DOHH2 (cell line): ENCODE measurements around the gene PASK.

Experiments used
- H3F3A ChIP-seq: fragments of 200-600 bp; sonication (generic), shearing (Covaris generic); 2 replicates; pipeline ENCODE4 v1.6.0; 2016; ENCODE audit warnings: antibody characterized with exemption, mild to moderate bottlenecking; ENCODE audit not compliant: control insufficient read depth, insufficient read depth
- H3K27ac ChIP-seq: fragments of 200-600 bp; sonication (generic); 2 replicates; pipeline ENCODE4 v1.5.1; 2014; ENCODE audit warnings: low read depth, mild to moderate bottlenecking, low read length, moderate library complexity
- H3K27me3 ChIP-seq: fragments of 200-600 bp; sonication (generic); 2 replicates; pipeline ENCODE4 v1.6.1; 2014; ENCODE audit warnings: mild to moderate bottlenecking, low read length, mixed read lengths; ENCODE audit not compliant: control insufficient read depth
- H3K36me3 ChIP-seq: fragments of 200-600 bp; sonication (generic); 2 replicates; pipeline ENCODE4 v1.6.1; 2014; ENCODE audit warnings: mild to moderate bottlenecking, low read length, moderate library complexity, mixed read lengths; ENCODE audit not compliant: control insufficient read depth
- H3K4me1 ChIP-seq: fragments of 200-600 bp; sonication (generic); 2 replicates; pipeline ENCODE4 v1.6.1; 2014; ENCODE audit warnings: mild to moderate bottlenecking, low read length, mixed read lengths; ENCODE audit not compliant: control insufficient read depth
- H3K4me2 ChIP-seq: fragments of 200-600 bp; sonication (generic); 2 replicates; pipeline ENCODE4 v1.6.0; 2014; ENCODE audit warnings: mild to moderate bottlenecking, low read length, moderate library complexity
- H3K4me3 ChIP-seq: fragments of 200-600 bp; sonication (generic); 2 replicates; pipeline ENCODE4 v1.5.1; 2014; ENCODE audit warnings: mild to moderate bottlenecking, low read length, mixed read lengths
- H3K79me2 ChIP-seq: fragments of 200-600 bp; sonication (generic); 2 replicates; pipeline ENCODE4 v1.6.1; 2014; ENCODE audit warnings: mild to moderate bottlenecking, low read length, mixed read lengths; ENCODE audit not compliant: control insufficient read depth
- H3K9me2 ChIP-seq: fragments of 200-600 bp; sonication (generic); replicated peaks from 2 replicates; pipeline ENCODE4 v1.6.1; 2014; ENCODE audit warnings: mild to moderate bottlenecking, low read length, mixed read lengths; ENCODE audit not compliant: control insufficient read depth
- H3K9me3 ChIP-seq: fragments of 200-600 bp; sonication (generic); 2 replicates; pipeline ENCODE4 v1.6.1; 2014; ENCODE audit warnings: antibody characterized with exemption, low read length, mixed read lengths; ENCODE audit not compliant: control insufficient read depth, insufficient read depth
- H4K20me1 ChIP-seq: fragments of 200-600 bp; sonication (generic); 2 replicates; pipeline ENCODE4 v1.6.0; 2014; ENCODE audit warnings: low read depth, mild to moderate bottlenecking, antibody characterized with exemption, low read length, moderate library complexity; ENCODE audit not compliant: control insufficient read depth, insufficient read depth
- CTCF ChIP-seq: fragments of 200-600 bp; sonication (generic); IDR thresholded peaks from one replicate; pipeline ENCODE4 v1.5.1; 2014; ENCODE audit warnings: antibody characterized with exemption, mild to moderate bottlenecking, low read depth, low read length; ENCODE audit not compliant: poor library complexity, severe bottlenecking
- EZH2phosphoT487 ChIP-seq: fragments of 200-600 bp; sonication (generic); IDR thresholded peaks from 2 replicates; pipeline ENCODE4 v1.6.1; 2017; ENCODE audit warnings: borderline replicate concordance, mild to moderate bottlenecking, antibody characterized with exemption, low read length, moderate library complexity, mixed read lengths

PASK gene

GRCh38 chr2:241063587-241063986, 85.7 kb downstream of the PASK start:
- Histone ChIP-seq H3K9me2 (no peaks in the 10 kb centered on the region), H3K79me2 (no peaks in the 10 kb centered on the region), H3K27ac (no peak overlapping the region), H3K4me3 (no peak overlapping the region), H3K27me3 (peaks cover 9% of the 10 kb centered on the region; the same call in 1 of the 2 replicates), H3K36me3 (no peaks in the 10 kb centered on the region), H3K4me1 (peaks cover 6% of the 10 kb centered on the region; the same call in 1 of the 2 replicates), H3K4me2 (peak overlapping the region; percentile 36; the same call in 1 of the 2 replicates), H4K20me1 (no peaks in the 10 kb centered on the region), H3K9me3 (no peaks in the 10 kb centered on the region), H3F3A (peaks cover 10% of the 10 kb centered on the region)
- TF ChIP-seq CTCF (no peak), EZH2phosphoT487 (no peak)

- no peak overlapping the region for H3K4me3 ChIP-seq
- peaks cover 6% of the 10 kb centered on the region; the same call in 1 of the 2 replicates for H3K4me1 ChIP-seq
- H3K9me3 ChIP-seq: no peaks in the 10 kb centered on the region
- H3K27me3 ChIP-seq: peaks cover 9% of the 10 kb centered on the region; the same call in 1 of the 2 replicates
- no peak overlapping the region for H3K27ac ChIP-seq
- no peaks in the 10 kb centered on the region for H3K79me2 ChIP-seq
- H3F3A ChIP-seq: peaks cover 10% of the 10 kb centered on the region
- no peak overlapping the region for H3K4me2 ChIP-seq
- H4K20me1 ChIP-seq: no peaks in the 10 kb centered on the region
- no peak for TF ChIP-seq CTCF
- TF ChIP-seq EZH2phosphoT487: no peak
- H3K9me2 ChIP-seq: no peaks in the 10 kb centered on the region
- H3K36me3 ChIP-seq: no peaks in the 10 kb centered on the region
Measured at GRCh38 chr2:241063093-241063551, 86.2 kb downstream of the PASK start.

- Histone ChIP-seq H3K9me3 (no peaks in the 10 kb centered on the region), H3K4me3 (no peak overlapping the region), H3F3A (peaks cover 14% of the 10 kb centered on the region), H3K79me2 (no peaks in the 10 kb centered on the region), H3K4me1 (peaks cover 6% of the 10 kb centered on the region; the same call in 1 of the 2 replicates), H3K27me3 (peaks cover 9% of the 10 kb centered on the region; the same call in 1 of the 2 replicates), H4K20me1 (no peaks in the 10 kb centered on the region), H3K4me2 (no peak overlapping the region), H3K36me3 (no peaks in the 10 kb centered on the region), H3K27ac (no peak overlapping the region), H3K9me2 (no peaks in the 10 kb centered on the region)
- TF ChIP-seq EZH2phosphoT487 (no peak), CTCF (no peak)
Measured at GRCh38 chr2:241062389-241063092, 86.7 kb downstream of the PASK start.
